ENCODE measurements around the gene SPRED2. TPM values are rescaled to one million over a fixed set of nuclear protein-coding genes. Genes with fewer than 3 reads are reported as not detected.

The SPRED2 gene
- total and polyA plus RNA-seq, 2 of the 8 experiments (the other 6 are each of a cell fraction or from before 2014, with no cell fraction given): 15.3 to 22.5 TPM

GRCh38 chr2:65267008-65267407, 165.4 kb downstream of the SPRED2 start:
- H4K8ac ChIP-seq (ENCODE audit: extremely low read depth, insufficient read depth, low read length): no peak overlapping the region
- POLR2A ChIA-PET (ENCODE audit: partially characterized antibody): interaction anchor here (0.6 kb wide), 1 partner anchor 159 kb away, joined by 3 read pairs; no protein-coding TSS in a partner anchor
- no peaks in the 10 kb centered on the region for H3K79me1 ChIP-seq (ENCODE audit: low read depth, low read length)
- H3K79me2 ChIP-seq (ENCODE audit: control insufficient read depth in 1 of 2, insufficient read depth in 2 of 2, low read length in 2 of 2): no peaks in the 10 kb centered on the region
- H3K4me2 ChIP-seq (ENCODE audit: insufficient read depth in 1 of 2, low read depth in 2 of 2, low read length in 2 of 2): no peak overlapping the region
- no peak overlapping the region for H3K23ac ChIP-seq (ENCODE audit: insufficient read length)
- peaks cover 0 to 4% (median 2%) of the 10 kb centered on the region in 4 experiments; a peak in 1 of 7 replicates for H3K4me1 ChIP-seq (replicated peaks in 1 of 4; ENCODE audit: control insufficient read depth in 3 of 4, insufficient read depth in 4 of 4, low read length in 3 of 4)
- no peaks in the 10 kb centered on the region for H3K23me2 ChIP-seq (ENCODE audit: low read depth, low read length)
- H3K36me3 ChIP-seq (ENCODE audit: control insufficient read depth in 2 of 4, insufficient read depth in 4 of 4, low read length in 3 of 4): peaks cover 0 to 18% (median 9%) of the 10 kb centered on the region in 4 experiments; a peak in 6 of 8 replicates
- H3K14ac ChIP-seq (ENCODE audit: insufficient read length): no peak overlapping the region
- H4K20me1 ChIP-seq (replicated peaks in 1 of 2; ENCODE audit: control insufficient read depth in 1 of 2, insufficient read depth in 2 of 2, low read length in 2 of 2): peaks cover 2 to 10% of the 10 kb centered on the region in 2 experiments
- H3K27me3 ChIP-seq (replicated peaks in 1 of 4; ENCODE audit: control insufficient read depth in 3 of 4, extremely low read depth in 1 of 4, insufficient read depth in 3 of 4, low read length in 3 of 4): peaks cover 0 to 4% (median 0%) of the 10 kb centered on the region in 4 experiments; a peak in 1 of 7 replicates
- no peak overlapping the region for H3K18ac ChIP-seq (ENCODE audit: extremely low read depth, low read length)
- H3K4ac ChIP-seq (replicated peaks; ENCODE audit: insufficient read length, low read depth, low read length): no peak overlapping the region
- no peak overlapping the region for H2BK12ac ChIP-seq (ENCODE audit: low read depth, low read length)
- 81% methylated on average over 1 of the region's 1 CpG; no CpG with 5 or more reads in 1 of the 2 experiments for WGBS, 2 experiments (ENCODE audit: extremely low coverage in 1 of 2, insufficient coverage in 1 of 2, insufficient read length in 1 of 2, insufficient replicate concordance in 2 of 2, low coverage in 1 of 2, low lambda C conversion rate in 2 of 2, missing lambda C conversion rate in 1 of 2)
- no peak overlapping the region for H2BK5ac ChIP-seq (ENCODE audit: low read depth, low read length)
- FAIRE-seq (no peak), DNase-seq (ENCODE audit: low read depth in 1 of 2, low spot score in 2 of 2) (no peak)
- H3K9ac ChIP-seq (replicated peaks in 1 of 4; ENCODE audit: extremely low read depth in 1 of 4, low read depth in 3 of 4, low read length in 3 of 4): no peak overlapping the region
- no peaks in the 10 kb centered on the region for H3K9me3 ChIP-seq (ENCODE audit: insufficient read depth in 2 of 2, low read depth in 1 of 2, low read length in 1 of 2)
- no peak overlapping the region for H2BK120ac ChIP-seq (replicated peaks; ENCODE audit: low read depth, low read length)
- no peak overlapping the region for H3K56ac ChIP-seq (replicated peaks; ENCODE audit: insufficient read length, low read depth, low read length)
- no peak overlapping the region for H2BK15ac ChIP-seq (ENCODE audit: low read length)
- H3K27ac ChIP-seq (ENCODE audit: low read depth, low read length): no peak overlapping the region
- H4K91ac ChIP-seq (replicated peaks; ENCODE audit: insufficient read length, low read length): no peak overlapping the region
- no peak overlapping the region for H2AK5ac ChIP-seq (ENCODE audit: low read depth, low read length)
- H4K5ac ChIP-seq (ENCODE audit: insufficient read length, low read depth, low read length): no peak overlapping the region
- no peak overlapping the region for H2BK20ac ChIP-seq (ENCODE audit: low read length)
- CTCF ChIA-PET (ENCODE audit: partially characterized antibody): interaction anchor here (1.1 kb wide), 1 partner anchor 300 kb away, joined by 4 read pairs; no protein-coding TSS in a partner anchor
- no peak overlapping the region for H3K4me3 ChIP-seq (ENCODE audit: extremely low read depth in 1 of 4, insufficient read depth in 2 of 4, low read depth in 3 of 4, low read length in 4 of 4)
- no peak overlapping the region for H2AFZ ChIP-seq (ENCODE audit: low read length)
- TF ChIP-seq SIN3A (conservative IDR thresholded peaks at IDR 0.05 in 1 of 2, IDR thresholded peaks at IDR 0.05 in 1 of 2; ENCODE audit: low read depth in 1 of 2, low read length in 2 of 2) (no peak), MAX (IDR thresholded peaks at IDR 0.05) (no peak), BACH1 (IDR thresholded peaks at IDR 0.05; ENCODE audit: low read length) (no peak), ATF2 (IDR thresholded peaks at IDR 0.05; ENCODE audit: low read length) (no peak), RXRA (IDR thresholded peaks at IDR 0.05; ENCODE audit: insufficient read depth, low read depth, low read length) (no peak), CREB1 (IDR thresholded peaks at IDR 0.05) (no peak), USF2 (IDR thresholded peaks at IDR 0.05; ENCODE audit: low read length) (no peak), SIX5 (IDR thresholded peaks at IDR 0.05; ENCODE audit: low read depth, low read length) (no peak), CBX5 (IDR thresholded peaks at IDR 0.05; ENCODE audit: low read depth, low read length) (no peak), YY1 (IDR thresholded peaks at IDR 0.05; ENCODE audit: low read depth, low read length) (no peak), GABPA (IDR thresholded peaks at IDR 0.05; ENCODE audit: borderline replicate concordance, insufficient read depth, low read length) (no peak)

All from H1 (cell line).